ENCODE measurements around the gene SLC39A7.

GRCh38 chr6:33217246-33217645 is 16.6 kb downstream of the SLC39A7 start:
- TF ChIP-seq JUND (IDR thresholded peaks at IDR 0.05) (no peak), CTCF (IDR thresholded peaks at IDR 0.05; ENCODE audit: low read depth, low read length, missing input control) (no peak), TAF1 (conservative IDR thresholded peaks at IDR 0.05) (no peak), YY1 (IDR thresholded peaks at IDR 0.05) (no peak), EGR1 (IDR thresholded peaks at IDR 0.05; ENCODE audit: low read depth in 2 of 2) (no peak)
- TF ChIP-seq, protein P1, sequence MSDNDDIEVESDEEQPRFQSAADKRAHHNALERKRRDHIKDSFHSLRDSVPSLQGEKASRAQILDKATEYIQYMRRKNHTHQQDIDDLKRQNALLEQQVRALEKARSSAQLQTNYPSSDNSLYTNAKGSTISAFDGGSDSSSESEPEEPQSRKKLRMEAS (IDR thresholded peaks at IDR 0.05), result no peak

All from liver (tissue), 3 donors.